HL-60 (cell line): ENCODE results near the gene AIFM1.

Source experiments
- CTCF ChIP-seq: IDR thresholded peaks from one replicate; pipeline ENCODE4 v1.5.1; 2011; ENCODE audit warnings: low read length, control low read depth, inconsistent platforms; ENCODE audit not compliant: insufficient read depth
- POLR2AphosphoS5 ChIP-seq: IDR thresholded peaks from 2 replicates; pipeline ENCODE4 v1.6.1; 2012; ENCODE audit warnings: low read depth

- TF ChIP-seq CTCF, result no peak
- no peak for TF ChIP-seq POLR2AphosphoS5
Observed at GRCh38 chrX:130173190-130173895, 7.7 kb upstream of the AIFM1 start.
